IPS-18a (cell line): ENCODE results near the gene CCS.
"Not testable (repeated sequence)": the region's sequence is repeated elsewhere in the genome, so short reads cannot be mapped to it uniquely, and the experiment has no call there.

Experiments used
- H3K27ac ChIP-seq: one replicate; pipeline ENCODE4 v1.5.1; 2013; ENCODE audit warnings: low read length
- H3K27me3 ChIP-seq: one replicate; pipeline ENCODE4 v1.6.1; 2013; ENCODE audit warnings: mild to moderate bottlenecking, low read length; ENCODE audit not compliant: control insufficient read depth, insufficient read depth
- H3K36me3 ChIP-seq: one replicate; pipeline ENCODE4 v1.6.1; 2013; ENCODE audit warnings: low read depth, low read length; ENCODE audit not compliant: control insufficient read depth
- H3K4me1 ChIP-seq: one replicate; pipeline ENCODE4 v1.6.1; 2013; ENCODE audit warnings: low read depth, low read length; ENCODE audit not compliant: control insufficient read depth
- H3K4me3 ChIP-seq: one replicate; pipeline ENCODE4 v1.5.1; 2013; ENCODE audit warnings: low read length
- H3K9ac ChIP-seq: one replicate; pipeline ENCODE4 v1.6.1; 2013; ENCODE audit warnings: mild to moderate bottlenecking, low read length, moderate library complexity
- H3K9me3 ChIP-seq: one replicate; pipeline ENCODE4 v1.6.1; 2013; ENCODE audit warnings: low read depth, low read length; ENCODE audit not compliant: control insufficient read depth

The CCS gene

GRCh38 chr11:66592457-66593302 is at the start of gene CCS, which contains the start of gene CCDC87:
CCS (plus strand) TSS chr11:66593185; CDS start chr11:66593262, 77 bp downstream.
CCDC87 (minus strand) TSS chr11:66593063; CDS start chr11:66593015, 48 bp downstream.
- no peaks in the 10 kb centered on the region for H3K9me3 ChIP-seq

GRCh38 chr11:66543263-66544107 is 49.5 kb upstream of the CCS start:
- H3K27me3 ChIP-seq, result no peaks in the 10 kb centered on the region
- H3K4me3 ChIP-seq, result no peak overlapping the region
- no peaks in the 10 kb centered on the region for H3K9me3 ChIP-seq
- peaks cover 22% of the 10 kb centered on the region for H3K4me1 ChIP-seq
- H3K9ac ChIP-seq, result no peak overlapping the region
- H3K27ac ChIP-seq, result no peak overlapping the region
- H3K36me3 ChIP-seq, result no peaks in the 10 kb centered on the region

More at GRCh38 chr11:66592457-66593302, at the start of gene CCS, which contains the start of gene CCDC87:
- peaks cover 13% of the 10 kb centered on the region for H3K4me1 ChIP-seq
- no peaks in the 10 kb centered on the region for H3K36me3 ChIP-seq
- peak within 1 kb of the TSS; percentile 63 for H3K9ac ChIP-seq
- no peaks in the 10 kb centered on the region for H3K27me3 ChIP-seq
- H3K27ac ChIP-seq, result no peak within 1 kb of the TSS
- H3K4me3 ChIP-seq, result peak within 1 kb of the TSS; percentile 75

DNA sequence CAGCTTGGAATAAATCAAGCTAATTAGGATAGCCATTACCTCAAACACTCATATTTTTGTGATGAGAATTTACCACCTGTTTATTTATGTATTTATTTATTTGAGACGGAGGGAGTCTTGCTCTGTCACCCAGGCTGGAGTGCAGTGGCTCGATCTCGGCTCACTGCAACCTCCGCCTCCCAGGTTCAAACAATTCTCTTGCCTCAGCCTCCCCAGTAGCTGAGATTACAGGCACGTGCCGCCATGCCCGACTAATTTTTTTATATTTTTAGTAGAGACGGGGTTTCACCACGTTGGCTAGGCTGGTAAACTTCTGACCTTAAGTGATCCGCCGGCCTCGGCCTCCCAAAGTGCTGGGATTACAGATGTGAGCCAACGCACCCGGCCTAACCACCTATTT is 48.0 kb upstream of the CCS start:
- not testable (repeated sequence) for H3K27ac ChIP-seq, H3K9me3 ChIP-seq, H3K9ac ChIP-seq, H3K36me3 ChIP-seq, H3K27me3 ChIP-seq
- Histone ChIP-seq H3K4me3 (peak overlapping the region; percentile 74), H3K4me1 (peaks cover 17% of the 10 kb centered on the region)

DNA sequence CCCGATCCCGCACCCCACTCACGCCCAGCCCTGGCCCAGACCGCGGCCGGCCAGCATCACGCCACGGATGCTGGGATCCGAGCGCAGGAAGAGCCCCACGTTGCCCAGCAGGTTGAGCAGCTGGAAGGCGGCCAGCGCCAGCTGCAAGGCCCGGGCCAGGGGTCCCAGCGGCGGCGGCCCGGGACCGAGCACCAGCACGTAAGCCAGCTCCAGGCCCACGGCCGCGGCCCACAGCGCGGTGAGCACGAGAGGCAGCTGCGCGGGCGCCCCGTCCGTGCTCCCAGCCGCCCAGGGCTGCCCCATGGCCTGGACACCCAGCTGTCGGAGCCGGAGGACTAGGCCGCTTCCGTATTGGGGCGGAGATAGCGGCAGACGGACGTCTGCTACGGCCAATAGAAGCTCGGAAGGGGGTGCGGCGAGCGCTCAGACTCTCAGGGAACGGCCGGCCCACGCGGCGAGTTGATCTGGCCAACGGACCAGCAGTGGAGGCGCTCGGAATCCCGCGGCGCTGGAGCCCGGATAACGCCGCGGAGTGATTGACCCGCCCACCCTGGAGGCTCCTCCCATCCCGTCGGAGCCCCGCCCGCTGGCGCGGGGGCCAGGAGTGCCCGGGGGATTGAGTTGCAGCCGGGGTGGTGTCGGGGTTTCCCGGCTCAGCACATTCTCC is 47.2 kb upstream of the CCS start, which contains the start of gene ZDHHC24:
TSS of gene ZDHHC24 (minus strand) at position 348 of the 667 bp plus-strand sequence. CDS start at position 303, 45 bp downstream.
- Histone ChIP-seq H3K9ac (peak within 1 kb of the TSS; percentile 62), H3K4me1 (peaks cover 17% of the 10 kb centered on the region), H3K36me3 (no peaks in the 10 kb centered on the region), H3K4me3 (peak within 1 kb of the TSS; percentile 74), H3K9me3 (no peaks in the 10 kb centered on the region), H3K27me3 (no peaks in the 10 kb centered on the region), H3K27ac (no peak within 1 kb of the TSS)

DNA sequence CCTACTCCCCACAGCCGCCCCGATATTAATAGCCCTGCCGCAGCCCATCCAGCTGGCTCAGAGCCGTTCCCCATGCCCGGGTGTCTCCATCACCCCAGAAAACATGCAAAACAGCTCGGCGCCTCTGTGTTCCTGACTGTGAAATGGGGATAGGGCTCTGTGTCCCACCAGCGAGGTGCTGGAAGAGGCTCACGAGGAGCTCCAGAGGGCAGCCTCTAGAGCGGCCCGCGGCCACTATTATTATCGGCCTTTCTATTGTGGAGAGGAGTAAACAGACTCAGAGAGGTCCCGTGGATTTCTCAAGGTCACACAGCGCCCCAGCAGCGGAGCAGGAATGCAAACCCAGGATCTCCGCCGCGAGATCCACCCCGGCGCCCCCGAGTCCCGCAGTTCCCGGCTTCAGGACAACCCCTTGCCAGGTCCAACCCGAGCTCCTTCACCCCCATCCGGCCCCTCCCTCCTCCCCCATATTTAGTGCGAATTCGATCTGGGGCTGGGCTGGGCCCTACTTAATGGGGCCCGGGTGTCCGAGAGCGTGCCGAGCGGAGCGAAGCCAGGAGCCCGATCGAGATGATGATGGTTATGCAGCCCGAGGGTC is 46.5 kb upstream of the CCS start, which contains the start of gene ACTN3:
TSS of gene ACTN3 (plus strand) at position 536 of the 598 bp plus-strand sequence. CDS start at position 571, 35 bp downstream.
- H3K4me3 ChIP-seq, result peak within 1 kb of the TSS; percentile 74
- peaks cover 3% of the 10 kb centered on the region for H3K36me3 ChIP-seq
- no peaks in the 10 kb centered on the region for H3K27me3 ChIP-seq
- H3K4me1 ChIP-seq, result peaks cover 17% of the 10 kb centered on the region
- no peaks in the 10 kb centered on the region for H3K9me3 ChIP-seq
- no peak within 1 kb of the TSS for H3K27ac ChIP-seq
- peak within 1 kb of the TSS; percentile 62 for H3K9ac ChIP-seq

DNA sequence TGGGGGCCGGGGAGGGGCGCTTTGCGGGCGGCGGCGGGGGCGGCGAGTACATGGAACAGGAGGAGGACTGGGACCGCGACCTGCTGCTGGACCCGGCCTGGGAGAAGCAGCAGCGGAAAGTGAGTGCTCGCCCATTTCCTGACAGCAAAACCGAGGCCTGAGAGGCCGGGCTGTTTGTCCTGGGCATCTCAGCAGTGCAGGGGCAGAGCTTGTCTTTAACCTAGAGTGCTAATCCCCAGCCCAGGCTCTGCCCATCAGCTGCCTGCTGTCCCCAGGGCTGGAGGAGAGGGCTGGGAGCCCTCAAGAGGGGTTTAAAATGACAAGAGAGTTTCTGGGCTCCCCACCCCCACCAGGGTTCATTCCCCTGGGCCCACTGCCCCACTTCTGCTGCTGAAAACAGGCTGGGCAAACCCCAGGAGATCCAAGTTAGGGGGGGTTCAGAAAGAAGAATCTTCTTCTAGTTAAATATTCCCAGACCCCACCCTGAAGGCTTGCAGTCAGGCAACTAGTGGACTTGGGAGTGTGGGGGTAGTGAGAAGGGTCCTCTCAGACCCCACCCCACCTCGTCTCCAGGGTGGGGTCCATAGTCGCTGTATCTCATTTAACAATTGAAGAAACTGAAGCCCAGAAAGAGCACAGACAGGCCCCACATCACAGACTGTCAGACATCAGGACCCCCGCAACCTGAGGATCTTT is 45.9 kb upstream of the CCS start:
- Histone ChIP-seq H3K9me3 (no peaks in the 10 kb centered on the region), H3K4me1 (peaks cover 17% of the 10 kb centered on the region), H3K27ac (no peak overlapping the region), H3K4me3 (peak overlapping the region; percentile 74), H3K9ac (peak overlapping the region; percentile 51), H3K27me3 (no peaks in the 10 kb centered on the region), H3K36me3 (peaks cover 5% of the 10 kb centered on the region)

DNA sequence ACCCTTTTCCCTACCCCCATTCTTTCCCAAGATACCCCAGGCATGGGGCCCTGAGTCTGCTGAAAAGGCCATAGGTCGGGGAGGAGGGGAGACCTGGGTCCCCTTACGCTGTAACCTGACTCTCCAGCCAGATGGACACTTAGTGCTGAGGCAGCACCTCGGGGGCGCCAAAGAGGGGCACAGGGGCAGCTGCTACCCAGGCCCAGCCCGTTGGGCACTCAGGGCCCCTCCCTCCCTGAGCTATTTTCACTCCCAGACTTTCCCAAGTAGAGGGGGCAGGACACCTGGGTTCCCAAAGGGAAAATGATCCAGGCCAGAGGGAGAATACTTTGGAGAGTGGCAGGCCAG is 45.3 kb upstream of the CCS start:
- Histone ChIP-seq H3K27me3 (no peaks in the 10 kb centered on the region), H3K27ac (no peak overlapping the region), H3K36me3 (peaks cover 5% of the 10 kb centered on the region), H3K9ac (no peak overlapping the region), H3K4me1 (peaks cover 17% of the 10 kb centered on the region), H3K4me3 (peak overlapping the region; percentile 74), H3K9me3 (no peaks in the 10 kb centered on the region)

DNA sequence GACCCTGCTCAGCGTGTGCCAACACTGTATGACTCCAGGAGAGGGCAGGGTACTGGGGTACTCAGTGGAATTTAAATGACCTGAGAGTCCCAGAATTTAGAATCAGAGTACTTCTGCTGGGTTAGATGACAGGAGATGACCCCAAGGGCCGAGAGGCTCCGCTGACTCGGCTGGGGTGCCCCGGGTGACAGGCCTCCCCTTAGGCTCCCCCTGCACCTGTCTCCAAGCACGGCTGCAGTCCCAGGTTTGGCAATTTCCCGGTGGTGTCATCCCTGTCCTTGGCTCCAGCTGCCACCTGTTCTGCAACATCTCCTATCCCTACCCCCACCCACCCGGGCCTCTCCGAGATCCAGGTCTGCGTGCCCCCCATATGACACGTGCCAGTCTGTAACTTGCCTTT is 44.9 kb upstream of the CCS start:
- H3K4me1 ChIP-seq, result peaks cover 16% of the 10 kb centered on the region
- H3K36me3 ChIP-seq, result peaks cover 5% of the 10 kb centered on the region
- no peaks in the 10 kb centered on the region for H3K27me3 ChIP-seq
- no peak overlapping the region for H3K9ac ChIP-seq
- no peak overlapping the region for H3K27ac ChIP-seq
- H3K4me3 ChIP-seq, result peak overlapping the region; percentile 74
- no peaks in the 10 kb centered on the region for H3K9me3 ChIP-seq

DNA sequence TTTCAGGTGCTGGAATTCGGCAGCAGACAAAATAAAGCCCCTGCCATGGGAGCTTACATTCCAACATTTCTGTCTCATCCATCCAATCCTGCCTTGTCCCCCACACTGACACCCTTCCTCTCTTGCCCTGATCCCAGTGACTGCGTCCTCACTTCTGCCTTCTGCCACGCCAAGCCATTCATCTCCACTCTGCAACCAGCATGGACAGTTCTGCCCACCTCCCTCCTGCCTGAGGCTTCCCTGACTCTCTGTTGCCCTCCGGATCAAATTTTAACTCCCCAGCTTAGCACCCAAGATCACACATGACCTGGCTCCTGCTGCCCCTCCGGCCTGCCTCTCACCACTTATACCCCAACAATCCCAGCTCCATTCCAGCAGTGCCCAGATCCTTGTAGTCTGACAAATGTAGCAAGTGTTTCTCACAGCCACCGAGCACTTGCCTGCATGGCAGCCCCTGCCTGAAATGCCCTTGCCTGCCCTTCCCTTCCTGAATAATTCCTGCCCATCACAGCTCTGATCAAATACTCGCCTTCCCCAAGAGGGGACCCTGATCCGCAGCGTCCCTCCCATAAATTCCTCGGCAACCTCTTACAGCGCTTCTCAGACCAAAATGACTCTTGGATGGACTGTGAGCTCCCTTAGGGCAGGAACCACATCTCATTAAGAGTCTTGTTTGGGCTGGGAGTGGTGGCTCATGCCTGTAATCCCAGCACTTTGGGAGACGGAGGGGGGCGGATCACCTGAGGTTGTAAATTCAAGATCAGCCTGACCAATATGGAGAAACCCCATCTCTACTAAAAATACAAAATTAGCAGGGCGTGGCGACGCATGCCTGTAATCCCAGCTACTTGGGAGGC is 44.0 kb upstream of the CCS start:
- no peak overlapping the region for H3K9ac ChIP-seq
- peaks cover 5% of the 10 kb centered on the region for H3K36me3 ChIP-seq
- peaks cover 11% of the 10 kb centered on the region for H3K4me1 ChIP-seq
- no peaks in the 10 kb centered on the region for H3K27me3 ChIP-seq
- no peaks in the 10 kb centered on the region for H3K9me3 ChIP-seq
- H3K4me3 ChIP-seq, result no peak overlapping the region
- H3K27ac ChIP-seq, result no peak overlapping the region

DNA sequence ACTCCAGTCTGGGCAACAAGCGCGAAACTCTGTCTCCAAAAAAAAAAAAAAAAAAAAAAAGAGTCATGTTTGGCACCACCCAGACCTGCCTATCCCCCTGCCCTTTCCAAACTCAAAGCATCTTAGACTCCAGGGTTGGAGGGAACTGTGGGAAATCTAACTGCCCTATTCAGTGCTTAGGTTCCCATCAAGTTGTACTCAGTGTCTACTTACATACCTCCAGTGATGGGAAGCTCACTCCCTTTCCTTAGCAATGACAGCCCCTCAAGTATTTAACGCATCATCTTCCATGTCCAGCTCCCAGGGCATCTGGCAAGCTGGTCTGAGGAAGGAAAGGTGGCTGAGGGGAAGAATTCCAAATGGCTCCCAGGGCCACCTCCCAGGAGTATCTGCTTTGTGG is 43.3 kb upstream of the CCS start:
- Histone ChIP-seq H3K27ac (no peak overlapping the region), H3K36me3 (peaks cover 8% of the 10 kb centered on the region), H3K4me3 (no peak overlapping the region), H3K4me1 (peaks cover 9% of the 10 kb centered on the region), H3K9me3 (no peaks in the 10 kb centered on the region), H3K27me3 (no peaks in the 10 kb centered on the region), H3K9ac (no peak overlapping the region)
